Uterus (tissue), 4 donors: ENCODE data around the gene DGAT2. TPM values are rescaled to one million over a fixed set of nuclear protein-coding genes. Genes with fewer than 3 reads are reported as not detected.
A peak's percentile ranks its signal among the peaks of the same experiment; 100 is the strongest.

Source experiments
- DNase-seq, 2 donors: peaks; one replicate each; pipeline ENCODE4 v3.0.0-alpha.2; 2019 to 2020
- H3K27ac ChIP-seq, 2 donors: fragments of 200-600 bp; sonication (generic); 1 replicate in 1 of 2; 2 replicates in 1 of 2; pipeline ENCODE4 v1.5.1; 2016 to 2018
- H3K27me3 ChIP-seq, 2 donors: fragments of 200-600 bp; sonication (generic); one replicate each; pipeline ENCODE4 v1.5.1; 2018 to 2019; ENCODE audit warnings: control low read depth in 1 of 2
- H3K36me3 ChIP-seq, 2 donors: fragments of 200-600 bp; sonication (generic); one replicate each; pipeline ENCODE4 v1.5.1; 2019; ENCODE audit warnings: control low read depth in 1 of 2
- H3K4me1 ChIP-seq, 2 donors: fragments of 200-600 bp; sonication (generic); one replicate each; pipeline ENCODE4 v1.5.1; 2018 to 2019; ENCODE audit warnings: control low read depth in 1 of 2
- H3K4me3 ChIP-seq, 2 donors: fragments of 200-600 bp; sonication (generic); 1 replicate in 1 of 2; 2 replicates in 1 of 2; pipeline ENCODE4 v1.5.1; 2018 to 2019; ENCODE audit warnings: mild to moderate bottlenecking in 1 of 2
- H3K9me3 ChIP-seq, 2 donors: fragments of 200-600 bp; sonication (generic); one replicate each; pipeline ENCODE4 v1.5.1; 2019; ENCODE audit warnings: control low read depth in 1 of 2
- CTCF ChIP-seq, 4 experiments: fragments of 200-600 bp in 2 of 4; fragments of 450-650 bp in 2 of 4; sonication (generic) in 2 of 4; IDR thresholded peaks; one replicate each; pipeline ENCODE4 v1.5.1; 2016 to 2019; ENCODE audit warnings: antibody characterized with exemption in 4 of 4, mild to moderate bottlenecking in 2 of 4, moderate library complexity in 1 of 4
- POLR2A ChIP-seq, 2 donors: fragments of 450-650 bp; IDR thresholded peaks; one replicate each; pipeline ENCODE4 v1.6.1; 2016; ENCODE audit warnings: antibody characterized with exemption in 2 of 2, mild to moderate bottlenecking in 1 of 2, moderate library complexity in 1 of 2
- intact Hi-C: fragments of 100-400 bp; cut with DNase I; formaldehyde crosslinking; loops from one replicate; pipeline ENCODE4 v1.15.1; 2023; ENCODE audit warnings: low total_unique reads
- total RNA-seq, 4 donors: library from RNA; depleted of rRNA in 3 of 4; stranded (reverse); fragments of >200 nt in 3 of 4; gene quantifications; one replicate each; pipeline versions ENCODE4 v1.1.0 to v1.2.4, GENCODE V29; 2014 to 2023
- donor health status: DM: yes; HTN: yes; CAD: no.

The DGAT2 gene
- total RNA-seq, 4 donors from 2014 or later, result 0.29 to 1.5 (median 1.5) TPM; not detected in 1

- TF ChIP-seq CTCF (IDR thresholded peaks at IDR 0.05) (no peak), POLR2A (IDR thresholded peaks at IDR 0.05) (no peak)
- Histone ChIP-seq H3K4me1 (no peaks in the 10 kb centered on the region), H3K4me3 (no peak overlapping the region), H3K27me3 (no peaks in the 10 kb centered on the region), H3K9me3 (no peaks in the 10 kb centered on the region), H3K27ac (peak overlapping the region; percentile 77 to 90), H3K36me3 (no peaks in the 10 kb centered on the region)
- intact Hi-C loops, result no loop called here
- DNase-seq, result no peak
Measured at GRCh38 chr11:75827562-75827961, 59.0 kb downstream of the DGAT2 start.

GRCh38 chr11:75831915-75832502 lies 63.4 kb downstream of the DGAT2 start:
- no peak for DNase-seq
- H3K36me3 ChIP-seq, result no peaks in the 10 kb centered on the region
- no peaks in the 10 kb centered on the region for H3K9me3 ChIP-seq
- no peaks in the 10 kb centered on the region for H3K4me1 ChIP-seq
- no peaks in the 10 kb centered on the region for H3K27me3 ChIP-seq
- TF ChIP-seq POLR2A (IDR thresholded peaks at IDR 0.05) (no peak), CTCF (IDR thresholded peaks at IDR 0.05) (no peak)
- intact Hi-C loops, result no loop called here
- H3K27ac ChIP-seq, result peak overlapping the region in 1 of 2 donors; percentile 29
- no peak overlapping the region for H3K4me3 ChIP-seq

GRCh38 chr11:75834728-75835127 lies 66.2 kb downstream of the DGAT2 start:
- Histone ChIP-seq H3K27ac (no peak overlapping the region), H3K4me3 (no peak overlapping the region), H3K4me1 (no peaks in the 10 kb centered on the region), H3K9me3 (no peaks in the 10 kb centered on the region), H3K27me3 (no peaks in the 10 kb centered on the region), H3K36me3 (no peaks in the 10 kb centered on the region)
- intact Hi-C loops, result no loop called here
- DNase-seq, result no peak
- TF ChIP-seq CTCF (IDR thresholded peaks at IDR 0.05), result no peak
- no peak for TF ChIP-seq POLR2A (IDR thresholded peaks at IDR 0.05)

GRCh38 chr11:75836417-75836816 lies 67.8 kb downstream of the DGAT2 start:
- H3K4me1 ChIP-seq, result no peaks in the 10 kb centered on the region
- DNase-seq, result no peak
- no peaks in the 10 kb centered on the region for H3K27me3 ChIP-seq
- no peaks in the 10 kb centered on the region for H3K9me3 ChIP-seq
- intact Hi-C loops, result no loop called here
- TF ChIP-seq CTCF (IDR thresholded peaks at IDR 0.05) (no peak), POLR2A (IDR thresholded peaks at IDR 0.05) (no peak)
- H3K36me3 ChIP-seq, result no peaks in the 10 kb centered on the region
- H3K27ac ChIP-seq, result no peak overlapping the region
- no peak overlapping the region for H3K4me3 ChIP-seq

- no peaks in the 10 kb centered on the region for H3K27me3 ChIP-seq
- H3K27ac ChIP-seq, result no peak overlapping the region
- H3K4me3 ChIP-seq, result no peak overlapping the region
- H3K36me3 ChIP-seq, result no peaks in the 10 kb centered on the region
- no peak for DNase-seq
- H3K4me1 ChIP-seq, result no peaks in the 10 kb centered on the region
- H3K9me3 ChIP-seq, result no peaks in the 10 kb centered on the region
- intact Hi-C loops, result no loop called here
- TF ChIP-seq CTCF (IDR thresholded peaks at IDR 0.05), result no peak
- TF ChIP-seq POLR2A (IDR thresholded peaks at IDR 0.05), result no peak
Measured at GRCh38 chr11:75839851-75840250, 71.3 kb downstream of the DGAT2 start.
